Liver (tissue), 9 donors: ENCODE measurements around the gene GORASP2. TPM values are rescaled to one million over a fixed set of nuclear protein-coding genes. Genes with fewer than 3 reads are reported as not detected.

ENCODE experiments used
- DNase-seq: peaks from one replicate; pipeline ENCODE4 v3.0.0-alpha.2; 2017; ENCODE audit warnings: low spot score
- H3K27ac ChIP-seq, 2 donors: one replicate each; pipeline ENCODE4 v1.7.0; 2013; ENCODE audit warnings: inconsistent platforms in 2 of 2, low read length in 2 of 2, control low read depth in 1 of 2, low read depth in 1 of 2, mild to moderate bottlenecking in 1 of 2
- H3K27me3 ChIP-seq, 4 donors: one replicate each; pipeline versions ENCODE4 v1.6.1 to v1.7.0; 2013; ENCODE audit warnings: low read length in 3 of 4, inconsistent platforms in 1 of 4, mild to moderate bottlenecking in 1 of 4, moderate library complexity in 1 of 4; ENCODE audit not compliant: control insufficient read depth in 4 of 4, insufficient read depth in 4 of 4
- H3K36me3 ChIP-seq, 4 donors: one replicate each; pipeline versions ENCODE4 v1.6.1 to v1.7.0; 2013; ENCODE audit warnings: low read length in 3 of 4, mild to moderate bottlenecking in 3 of 4, low read depth in 1 of 4, moderate library complexity in 1 of 4; ENCODE audit not compliant: control insufficient read depth in 4 of 4, insufficient read depth in 3 of 4
- H3K4me1 ChIP-seq, 4 donors: one replicate each; pipeline versions ENCODE4 v1.6.1 to v1.7.0; 2013; ENCODE audit warnings: low read length in 3 of 4, mild to moderate bottlenecking in 3 of 4, moderate library complexity in 1 of 4; ENCODE audit not compliant: control insufficient read depth in 4 of 4, insufficient read depth in 4 of 4
- H3K4me3 ChIP-seq, 3 donors: one replicate each; pipeline versions ENCODE4 v1.6.1 to v1.7.0; 2013; ENCODE audit warnings: low read length in 3 of 3, control low read depth in 1 of 3, low read depth in 1 of 3, mild to moderate bottlenecking in 1 of 3
- H3K9ac ChIP-seq, 2 donors: one replicate each; pipeline ENCODE4 v1.7.0; 2013; ENCODE audit warnings: low read length in 2 of 2, mild to moderate bottlenecking in 2 of 2, moderate library complexity in 2 of 2, control low read depth in 1 of 2, low read depth in 1 of 2
- H3K9me3 ChIP-seq, 4 donors: one replicate each; pipeline versions ENCODE4 v1.6.1 to v1.7.0; 2013; ENCODE audit warnings: low read length in 3 of 4; ENCODE audit not compliant: control insufficient read depth in 4 of 4
- EGR1 ChIP-seq, 2 donors: IDR thresholded peaks; 2 replicates each; pipeline ENCODE4 v1.6.1; 2016 to 2018; ENCODE audit warnings: antibody characterized with exemption in 2 of 2, low read depth in 2 of 2
- FOXA1 ChIP-seq: IDR thresholded peaks from 2 replicates; pipeline ENCODE4 v1.6.1; 2016; ENCODE audit warnings: antibody characterized with exemption
- FOXA2 ChIP-seq: IDR thresholded peaks from 2 replicates; pipeline ENCODE4 v1.6.1; 2016; ENCODE audit warnings: antibody characterized with exemption
- GABPA ChIP-seq, 2 donors: IDR thresholded peaks in 1 of 2; conservative IDR thresholded peaks in 1 of 2; 2 replicates each; pipeline ENCODE4 v1.6.1; 2016; ENCODE audit warnings: antibody characterized with exemption in 2 of 2, mild to moderate bottlenecking in 1 of 2, moderate library complexity in 1 of 2
- HNF4A ChIP-seq, 2 donors: conservative IDR thresholded peaks; 2 replicates each; pipeline ENCODE4 v1.6.1; 2016; ENCODE audit warnings: antibody characterized with exemption in 2 of 2, mild to moderate bottlenecking in 2 of 2
- HNF4G ChIP-seq: IDR thresholded peaks from 2 replicates; pipeline ENCODE4 v1.6.1; 2016; ENCODE audit warnings: antibody characterized with exemption
- JUND ChIP-seq, 2 donors: IDR thresholded peaks; 2 replicates each; pipeline ENCODE4 v1.6.1; 2016; ENCODE audit warnings: antibody characterized with exemption in 2 of 2
- NR2F2 ChIP-seq: IDR thresholded peaks from 2 replicates; pipeline ENCODE4 v1.6.1; 2016; ENCODE audit warnings: antibody characterized with exemption
- RAD21 ChIP-seq, 2 donors: IDR thresholded peaks; 2 replicates each; pipeline ENCODE4 v1.6.1; 2016; ENCODE audit warnings: antibody characterized with exemption in 2 of 2, mild to moderate bottlenecking in 2 of 2
- RXRA ChIP-seq, 2 donors: IDR thresholded peaks; 2 replicates each; pipeline ENCODE4 v1.6.1; 2017 to 2018; ENCODE audit warnings: antibody characterized with exemption in 2 of 2, mild to moderate bottlenecking in 1 of 2
- SP1 ChIP-seq: IDR thresholded peaks from 2 replicates; pipeline ENCODE4 v1.6.1; 2018; ENCODE audit warnings: antibody characterized with exemption, mild to moderate bottlenecking
- WGBS: extraction: QIAGEN DNeasy Blood & Tissue Kit; methylation state at CpG from one replicate; pipeline ENCODE4 v1.1.7; 2013; 5-methylcytosine and 5-hydroxymethylcytosine counted together
- polyA plus RNA-seq, 2 donors: library from polyadenylated mRNA; stranded (reverse) in 1 of 2; unstranded in 1 of 2; fragments of 200-250 nt in 1 of 2; fragments of >200 nt in 1 of 2; fragmentation: Nextera tagmentation in 1 of 2; extraction: Ambion mirVana in 1 of 2; gene quantifications; one replicate each; pipeline versions ENCODE4 v1.2.1 to v1.2.3, GENCODE V29; 2013 to 2015
- total RNA-seq, 2 donors: library from RNA; depleted of rRNA; stranded (reverse); fragments of >200 nt; gene quantifications; one replicate each; pipeline ENCODE4 v1.2.3, GENCODE V29; 2014
- TF ChIP-seq, protein P1 (sequence below): fragments of 150-350 bp; IDR thresholded peaks from 2 replicates; pipeline ENCODE4 v1.5.1; 2017; ENCODE audit warnings: improper control_type of control experiment, low read depth, low read length; ENCODE audit not compliant: missing input control
- TF ChIP-seq, protein P2 (sequence below): IDR thresholded peaks from 2 replicates; pipeline ENCODE4 v1.6.1; 2016; ENCODE audit warnings: antibody characterized with exemption
- TF ChIP-seq, protein P3 (sequence below): IDR thresholded peaks from 2 replicates; pipeline ENCODE4 v1.6.1; 2016; ENCODE audit warnings: antibody characterized with exemption
- TF ChIP-seq, protein P4 (sequence below): IDR thresholded peaks from 2 replicates; pipeline ENCODE4 v1.6.1; 2016; ENCODE audit warnings: antibody characterized with exemption
- TF ChIP-seq, protein P5 (sequence below): IDR thresholded peaks from 2 replicates; pipeline ENCODE4 v1.6.1; 2016; ENCODE audit warnings: antibody characterized with exemption, mild to moderate bottlenecking
- donor health status: healthy.
- donor health status: healthy.
- donor health status: healthy.
- donor health status: healthy.
- donor health status: healthy.

Gene GORASP2
- total and polyA plus RNA-seq, 4 donors, result 12.5 to 40.1 (median 29.9) TPM

DNA sequence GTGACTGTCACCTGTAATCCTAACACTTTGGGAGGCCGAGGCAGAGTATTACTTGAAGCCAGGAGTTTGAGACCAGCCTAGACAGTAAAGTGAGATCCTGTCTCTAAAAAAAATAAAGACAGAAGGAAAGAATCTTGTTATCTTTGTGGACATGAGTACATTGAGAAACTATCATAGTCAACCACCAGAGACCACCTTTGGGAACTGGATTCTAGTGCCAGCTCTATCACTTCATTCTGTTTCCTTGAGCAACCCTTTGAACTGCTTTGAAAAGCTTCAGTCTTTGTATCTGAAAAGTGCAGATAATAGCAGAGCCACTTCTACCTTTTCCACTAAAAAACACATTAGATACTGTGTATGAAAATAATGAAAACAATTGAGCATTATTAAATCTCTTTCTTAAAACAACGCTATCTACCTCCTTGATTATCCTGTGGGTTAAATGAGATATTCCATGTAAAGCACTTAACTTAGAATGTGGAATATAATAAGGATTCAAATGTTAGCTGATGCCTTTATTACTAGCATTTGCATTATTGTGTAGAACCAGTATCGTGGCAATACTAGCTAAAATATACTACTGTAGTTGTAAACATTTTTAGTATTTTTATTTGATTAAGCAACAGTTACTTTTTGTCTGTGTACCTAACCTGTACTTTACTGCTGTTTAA lies 8.8 kb downstream of the GORASP2 start:
- no peak for DNase-seq
- H3K9ac ChIP-seq, result no peak overlapping the region
- TF ChIP-seq, protein P1, sequence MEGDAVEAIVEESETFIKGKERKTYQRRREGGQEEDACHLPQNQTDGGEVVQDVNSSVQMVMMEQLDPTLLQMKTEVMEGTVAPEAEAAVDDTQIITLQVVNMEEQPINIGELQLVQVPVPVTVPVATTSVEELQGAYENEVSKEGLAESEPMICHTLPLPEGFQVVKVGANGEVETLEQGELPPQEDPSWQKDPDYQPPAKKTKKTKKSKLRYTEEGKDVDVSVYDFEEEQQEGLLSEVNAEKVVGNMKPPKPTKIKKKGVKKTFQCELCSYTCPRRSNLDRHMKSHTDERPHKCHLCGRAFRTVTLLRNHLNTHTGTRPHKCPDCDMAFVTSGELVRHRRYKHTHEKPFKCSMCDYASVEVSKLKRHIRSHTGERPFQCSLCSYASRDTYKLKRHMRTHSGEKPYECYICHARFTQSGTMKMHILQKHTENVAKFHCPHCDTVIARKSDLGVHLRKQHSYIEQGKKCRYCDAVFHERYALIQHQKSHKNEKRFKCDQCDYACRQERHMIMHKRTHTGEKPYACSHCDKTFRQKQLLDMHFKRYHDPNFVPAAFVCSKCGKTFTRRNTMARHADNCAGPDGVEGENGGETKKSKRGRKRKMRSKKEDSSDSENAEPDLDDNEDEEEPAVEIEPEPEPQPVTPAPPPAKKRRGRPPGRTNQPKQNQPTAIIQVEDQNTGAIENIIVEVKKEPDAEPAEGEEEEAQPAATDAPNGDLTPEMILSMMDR, result no peak
- TF ChIP-seq, protein P2, sequence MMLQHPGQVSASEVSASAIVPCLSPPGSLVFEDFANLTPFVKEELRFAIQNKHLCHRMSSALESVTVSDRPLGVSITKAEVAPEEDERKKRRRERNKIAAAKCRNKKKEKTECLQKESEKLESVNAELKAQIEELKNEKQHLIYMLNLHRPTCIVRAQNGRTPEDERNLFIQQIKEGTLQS, result no peak
- TF ChIP-seq HNF4G (no peak), NR2F2 (no peak), RXRA (IDR thresholded peaks at IDR 0.05) (no peak), JUND (IDR thresholded peaks at IDR 0.05) (no peak), FOXA2 (no peak), GABPA (IDR thresholded peaks at IDR 0.05 in 1 of 2, conservative IDR thresholded peaks at IDR 0.05 in 1 of 2) (no peak), FOXA1 (no peak), SP1 (no peak), HNF4A (conservative IDR thresholded peaks at IDR 0.05) (no peak)
- TF ChIP-seq, protein P3, sequence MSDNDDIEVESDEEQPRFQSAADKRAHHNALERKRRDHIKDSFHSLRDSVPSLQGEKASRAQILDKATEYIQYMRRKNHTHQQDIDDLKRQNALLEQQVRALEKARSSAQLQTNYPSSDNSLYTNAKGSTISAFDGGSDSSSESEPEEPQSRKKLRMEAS, result no peak
- TF ChIP-seq, protein P4, sequence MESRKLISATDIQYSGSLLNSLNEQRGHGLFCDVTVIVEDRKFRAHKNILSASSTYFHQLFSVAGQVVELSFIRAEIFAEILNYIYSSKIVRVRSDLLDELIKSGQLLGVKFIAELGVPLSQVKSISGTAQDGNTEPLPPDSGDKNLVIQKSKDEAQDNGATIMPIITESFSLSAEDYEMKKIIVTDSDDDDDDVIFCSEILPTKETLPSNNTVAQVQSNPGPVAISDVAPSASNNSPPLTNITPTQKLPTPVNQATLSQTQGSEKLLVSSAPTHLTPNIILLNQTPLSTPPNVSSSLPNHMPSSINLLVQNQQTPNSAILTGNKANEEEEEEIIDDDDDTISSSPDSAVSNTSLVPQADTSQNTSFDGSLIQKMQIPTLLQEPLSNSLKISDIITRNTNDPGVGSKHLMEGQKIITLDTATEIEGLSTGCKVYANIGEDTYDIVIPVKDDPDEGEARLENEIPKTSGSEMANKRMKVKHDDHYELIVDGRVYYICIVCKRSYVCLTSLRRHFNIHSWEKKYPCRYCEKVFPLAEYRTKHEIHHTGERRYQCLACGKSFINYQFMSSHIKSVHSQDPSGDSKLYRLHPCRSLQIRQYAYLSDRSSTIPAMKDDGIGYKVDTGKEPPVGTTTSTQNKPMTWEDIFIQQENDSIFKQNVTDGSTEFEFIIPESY, result no peak
- TF ChIP-seq, protein P5, sequence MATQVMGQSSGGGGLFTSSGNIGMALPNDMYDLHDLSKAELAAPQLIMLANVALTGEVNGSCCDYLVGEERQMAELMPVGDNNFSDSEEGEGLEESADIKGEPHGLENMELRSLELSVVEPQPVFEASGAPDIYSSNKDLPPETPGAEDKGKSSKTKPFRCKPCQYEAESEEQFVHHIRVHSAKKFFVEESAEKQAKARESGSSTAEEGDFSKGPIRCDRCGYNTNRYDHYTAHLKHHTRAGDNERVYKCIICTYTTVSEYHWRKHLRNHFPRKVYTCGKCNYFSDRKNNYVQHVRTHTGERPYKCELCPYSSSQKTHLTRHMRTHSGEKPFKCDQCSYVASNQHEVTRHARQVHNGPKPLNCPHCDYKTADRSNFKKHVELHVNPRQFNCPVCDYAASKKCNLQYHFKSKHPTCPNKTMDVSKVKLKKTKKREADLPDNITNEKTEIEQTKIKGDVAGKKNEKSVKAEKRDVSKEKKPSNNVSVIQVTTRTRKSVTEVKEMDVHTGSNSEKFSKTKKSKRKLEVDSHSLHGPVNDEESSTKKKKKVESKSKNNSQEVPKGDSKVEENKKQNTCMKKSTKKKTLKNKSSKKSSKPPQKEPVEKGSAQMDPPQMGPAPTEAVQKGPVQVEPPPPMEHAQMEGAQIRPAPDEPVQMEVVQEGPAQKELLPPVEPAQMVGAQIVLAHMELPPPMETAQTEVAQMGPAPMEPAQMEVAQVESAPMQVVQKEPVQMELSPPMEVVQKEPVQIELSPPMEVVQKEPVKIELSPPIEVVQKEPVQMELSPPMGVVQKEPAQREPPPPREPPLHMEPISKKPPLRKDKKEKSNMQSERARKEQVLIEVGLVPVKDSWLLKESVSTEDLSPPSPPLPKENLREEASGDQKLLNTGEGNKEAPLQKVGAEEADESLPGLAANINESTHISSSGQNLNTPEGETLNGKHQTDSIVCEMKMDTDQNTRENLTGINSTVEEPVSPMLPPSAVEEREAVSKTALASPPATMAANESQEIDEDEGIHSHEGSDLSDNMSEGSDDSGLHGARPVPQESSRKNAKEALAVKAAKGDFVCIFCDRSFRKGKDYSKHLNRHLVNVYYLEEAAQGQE, result no peak
- H3K36me3 ChIP-seq, result peaks cover 0 to 3% (median 0%) of the 10 kb centered on the region in 4 donors
- H3K27me3 ChIP-seq, result no peaks in the 10 kb centered on the region
- no peaks in the 10 kb centered on the region for H3K9me3 ChIP-seq
- peaks cover 5 to 16% (median 11%) of the 10 kb centered on the region in 4 donors for H3K4me1 ChIP-seq
- H3K4me3 ChIP-seq, result no peak overlapping the region
- WGBS, result 52% methylated on average over 3 of the region's 3 CpGs
- no peak overlapping the region for H3K27ac ChIP-seq

- H3K27ac ChIP-seq, result no peak overlapping the region
- H3K4me1 ChIP-seq, result peaks cover 6 to 35% (median 25%) of the 10 kb centered on the region in 4 donors
- TF ChIP-seq, protein P1, result no peak
- TF ChIP-seq FOXA1, result no peak
- TF ChIP-seq RXRA (IDR thresholded peaks at IDR 0.05), result no peak
- no peak for TF ChIP-seq RAD21 (IDR thresholded peaks at IDR 0.05)
- TF ChIP-seq, protein P5, result no peak
- no peak for TF ChIP-seq EGR1 (IDR thresholded peaks at IDR 0.05; ENCODE audit: low read depth in 2 of 2)
Observed at GRCh38 chr2:170940066-170940465, 11.0 kb downstream of the GORASP2 start.

More at GRCh38 chr2:170940066-170940465, 11.0 kb downstream of the GORASP2 start:
- no peaks in the 10 kb centered on the region for H3K27me3 ChIP-seq
- H3K4me3 ChIP-seq, result no peak overlapping the region
- H3K9me3 ChIP-seq, result no peaks in the 10 kb centered on the region
- no peak overlapping the region for H3K9ac ChIP-seq
- no peaks in the 10 kb centered on the region for H3K36me3 ChIP-seq
- no peak for DNase-seq
